Retinal pigment epithelial cell (primary cell): ENCODE measurements around the gene FRMD3.

ENCODE experiments used
- DNase-seq: peaks from one replicate; pipeline ENCODE4 v3.0.0-alpha.2; 2010; ENCODE audit warnings: low read depth
- H3K4me3 ChIP-seq: 2 replicates; pipeline ENCODE4 v1.5.1; 2011; ENCODE audit warnings: mild to moderate bottlenecking, low read length, control low read depth, moderate library complexity
- TF ChIP-seq, protein P1 (sequence below): conservative IDR thresholded peaks from 2 replicates; pipeline ENCODE4 v1.5.1; 2011; ENCODE audit warnings: low read depth, low read length, control low read depth, inconsistent platforms

FRMD3 gene

GRCh38 chr9:83323148-83323547, 215.1 kb downstream of the FRMD3 start:
- no peak overlapping the region for H3K4me3 ChIP-seq
- DNase-seq: no peak
- TF ChIP-seq, protein P1, sequence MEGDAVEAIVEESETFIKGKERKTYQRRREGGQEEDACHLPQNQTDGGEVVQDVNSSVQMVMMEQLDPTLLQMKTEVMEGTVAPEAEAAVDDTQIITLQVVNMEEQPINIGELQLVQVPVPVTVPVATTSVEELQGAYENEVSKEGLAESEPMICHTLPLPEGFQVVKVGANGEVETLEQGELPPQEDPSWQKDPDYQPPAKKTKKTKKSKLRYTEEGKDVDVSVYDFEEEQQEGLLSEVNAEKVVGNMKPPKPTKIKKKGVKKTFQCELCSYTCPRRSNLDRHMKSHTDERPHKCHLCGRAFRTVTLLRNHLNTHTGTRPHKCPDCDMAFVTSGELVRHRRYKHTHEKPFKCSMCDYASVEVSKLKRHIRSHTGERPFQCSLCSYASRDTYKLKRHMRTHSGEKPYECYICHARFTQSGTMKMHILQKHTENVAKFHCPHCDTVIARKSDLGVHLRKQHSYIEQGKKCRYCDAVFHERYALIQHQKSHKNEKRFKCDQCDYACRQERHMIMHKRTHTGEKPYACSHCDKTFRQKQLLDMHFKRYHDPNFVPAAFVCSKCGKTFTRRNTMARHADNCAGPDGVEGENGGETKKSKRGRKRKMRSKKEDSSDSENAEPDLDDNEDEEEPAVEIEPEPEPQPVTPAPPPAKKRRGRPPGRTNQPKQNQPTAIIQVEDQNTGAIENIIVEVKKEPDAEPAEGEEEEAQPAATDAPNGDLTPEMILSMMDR: no peak

DNA sequence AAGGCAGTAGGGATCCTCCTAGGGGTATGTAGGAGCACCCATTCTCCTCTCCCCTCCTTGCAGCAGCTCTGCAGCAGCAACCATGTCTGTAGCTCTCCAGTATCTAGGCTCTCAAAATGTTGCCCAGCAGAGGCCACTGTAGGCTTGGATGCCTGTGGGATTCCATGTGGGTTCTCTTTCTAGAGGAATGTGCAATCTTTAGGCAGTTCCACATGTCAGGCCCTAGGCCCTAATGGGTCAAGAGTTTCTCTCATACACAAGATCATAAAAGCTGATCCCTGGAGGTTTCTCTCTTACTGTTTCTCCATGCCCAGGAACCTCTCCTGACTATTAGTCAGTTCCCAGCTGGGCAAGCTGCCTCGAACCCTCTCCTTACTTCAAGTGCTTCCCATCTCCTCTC, 215.8 kb downstream of the FRMD3 start:
- TF ChIP-seq, protein P1: no peak
- DNase-seq: no peak
- no peak overlapping the region for H3K4me3 ChIP-seq

DNA sequence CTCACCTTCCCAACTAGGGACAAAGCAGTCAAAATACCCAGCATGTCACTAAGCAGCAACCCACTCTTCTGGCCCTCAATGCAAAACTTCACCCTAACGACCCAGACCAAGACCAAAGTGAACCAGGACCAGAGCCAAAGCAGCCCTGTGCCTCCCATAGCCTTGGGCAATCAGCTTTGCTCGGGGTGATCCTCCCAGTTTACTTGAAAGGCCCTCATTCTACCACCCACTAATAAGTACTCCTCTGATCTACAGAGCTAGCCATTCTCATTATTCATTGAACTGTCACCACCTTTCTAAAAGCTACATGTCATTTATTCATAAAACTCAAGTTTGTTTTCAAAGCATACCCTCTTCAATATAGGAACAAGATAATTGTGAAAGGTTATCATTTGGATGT, 221.0 kb downstream of the FRMD3 start:
- no peak for DNase-seq
- TF ChIP-seq, protein P1: no peak

DNA sequence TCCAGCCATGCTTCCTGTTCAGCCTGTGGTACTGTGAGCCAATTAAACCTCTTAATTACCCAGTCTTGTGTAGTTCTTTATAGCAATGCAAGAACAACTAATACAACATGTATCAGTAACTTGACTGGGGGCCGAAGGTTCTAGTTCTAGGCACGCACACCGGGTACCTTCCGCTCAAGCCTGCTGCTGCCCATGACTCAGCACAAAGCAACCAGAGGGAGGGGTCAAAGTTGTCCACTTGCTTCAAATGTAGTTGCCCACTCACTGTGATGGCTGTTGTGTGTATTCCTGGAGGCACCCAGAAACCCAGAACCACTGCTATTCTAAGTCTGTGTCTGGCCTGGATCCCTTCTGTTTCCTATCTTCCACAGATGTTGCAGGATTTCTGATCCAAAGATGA, 222.6 kb downstream of the FRMD3 start:
- TF ChIP-seq, protein P1: no peak
- no peak overlapping the region for H3K4me3 ChIP-seq
- no peak for DNase-seq

More for the DNA sequence above, 221.0 kb downstream of the FRMD3 start:
- no peak overlapping the region for H3K4me3 ChIP-seq

- H3K4me3 ChIP-seq: no peak overlapping the region
- TF ChIP-seq, protein P1: no peak
- no peak for DNase-seq
Measured at GRCh38 chr9:83313781-83314180, 224.4 kb downstream of the FRMD3 start.

GRCh38 chr9:83312537-83312936, 225.7 kb downstream of the FRMD3 start:
- TF ChIP-seq, protein P1: no peak
- H3K4me3 ChIP-seq: no peak overlapping the region
- no peak for DNase-seq

- TF ChIP-seq, protein P1: no peak
- H3K4me3 ChIP-seq: no peak overlapping the region
- DNase-seq: no peak
Measured at GRCh38 chr9:83307066-83307724, 231.0 kb downstream of the FRMD3 start.
